ENCODE measurements around the gene EDARADD. TPM values are rescaled to one million over a fixed set of nuclear protein-coding genes. Genes with fewer than 3 reads are reported as not detected.

Gene EDARADD
- total and polyA plus RNA-seq, 2 of the 8 experiments (the other 6 are each of a cell fraction or from before 2014, with no cell fraction given) = 3.4 to 6.1 TPM

DNA sequence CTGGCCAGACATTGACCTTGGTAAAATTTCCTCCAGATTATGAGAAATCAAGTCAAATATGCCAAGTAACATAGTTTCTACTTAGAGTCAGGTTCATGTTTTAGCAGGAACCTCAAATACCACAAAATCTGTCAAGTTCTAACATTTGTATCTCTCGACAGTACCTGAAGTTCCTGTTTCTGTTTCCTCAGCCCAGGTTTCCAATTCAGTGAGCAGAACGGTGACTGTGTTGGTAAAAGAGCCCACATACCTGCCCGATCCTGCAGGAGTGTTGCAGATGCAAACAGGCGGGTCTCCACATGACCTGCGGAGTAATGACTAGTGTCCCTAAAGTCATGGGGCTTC, 71.8 kb downstream of the EDARADD start:
- no peak overlapping the region for H3K23ac ChIP-seq (ENCODE audit: insufficient read length)
- ChIA-PET CTCF (ENCODE audit: partially characterized antibody) (interaction anchor here (1.2 to 3.7 kb wide), 5 partner anchors 11 to 60 kb away, joined by 3 to 20 read pairs (median 6); no protein-coding TSS in a partner anchor), POLR2A (ENCODE audit: partially characterized antibody) (no interaction called here)
- H3K4ac ChIP-seq (replicated peaks; ENCODE audit: insufficient read length, low read depth, low read length) = no peak overlapping the region
- TF ChIP-seq BCL11A (IDR thresholded peaks at IDR 0.05; ENCODE audit: low read depth in 2 of 2, low read length in 2 of 2) = no peak
- TF ChIP-seq RAD21 (IDR thresholded peaks at IDR 0.05 in 1 of 2, conservative IDR thresholded peaks at IDR 0.05 in 1 of 2; ENCODE audit: low read depth in 2 of 2, low read length in 2 of 2) = no peak
- TF ChIP-seq CBX8 (IDR thresholded peaks at IDR 0.05; ENCODE audit: borderline replicate concordance, low read depth, low read length) = no peak
- no peak for TF ChIP-seq MAFK (IDR thresholded peaks at IDR 0.05; ENCODE audit: low read depth, low read length)
- TF ChIP-seq FOSL1 (IDR thresholded peaks at IDR 0.05; ENCODE audit: insufficient read depth, low read depth, low read length) = no peak
- no peak for TF ChIP-seq YY1 (IDR thresholded peaks at IDR 0.05; ENCODE audit: low read depth, low read length)
- WGBS, 2 experiments (ENCODE audit: extremely low coverage in 1 of 2, insufficient coverage in 1 of 2, insufficient read length in 1 of 2, insufficient replicate concordance in 2 of 2, low coverage in 1 of 2, low lambda C conversion rate in 2 of 2, missing lambda C conversion rate in 1 of 2) = 90% methylated on average over 5 of the region's 5 CpGs; no CpG with 5 or more reads in 1 of the 2 experiments
- no peak overlapping the region for H2BK5ac ChIP-seq (ENCODE audit: low read depth, low read length)
- FAIRE-seq (no peak), DNase-seq (ENCODE audit: low read depth in 1 of 2, low spot score in 2 of 2) (no peak)
- H3K9ac ChIP-seq (replicated peaks in 1 of 4; ENCODE audit: extremely low read depth in 1 of 4, low read depth in 3 of 4, low read length in 3 of 4) = no peak overlapping the region
- H4K91ac ChIP-seq (replicated peaks; ENCODE audit: insufficient read length, low read length) = no peak overlapping the region
- H2BK20ac ChIP-seq (ENCODE audit: low read length) = no peak overlapping the region
- H2BK15ac ChIP-seq (ENCODE audit: low read length) = no peak overlapping the region
- no peak overlapping the region for H2BK12ac ChIP-seq (ENCODE audit: low read depth, low read length)
- H2BK120ac ChIP-seq (replicated peaks; ENCODE audit: low read depth, low read length) = no peak overlapping the region
- H3K4me2 ChIP-seq (ENCODE audit: insufficient read depth in 1 of 2, low read depth in 2 of 2, low read length in 2 of 2) = no peak overlapping the region
- H4K20me1 ChIP-seq (replicated peaks in 1 of 2; ENCODE audit: control insufficient read depth in 1 of 2, insufficient read depth in 2 of 2, low read length in 2 of 2) = no peaks in the 10 kb centered on the region
- H4K5ac ChIP-seq (ENCODE audit: insufficient read length, low read depth, low read length) = no peak overlapping the region
- H3K4me1 ChIP-seq (replicated peaks in 1 of 4; ENCODE audit: control insufficient read depth in 3 of 4, insufficient read depth in 4 of 4, low read length in 3 of 4) = peaks cover 0 to 6% (median 1%) of the 10 kb centered on the region in 4 experiments; a peak in 3 of 7 replicates
- H4K8ac ChIP-seq (ENCODE audit: extremely low read depth, insufficient read depth, low read length) = no peak overlapping the region
- H3K27me3 ChIP-seq (replicated peaks in 1 of 4; ENCODE audit: control insufficient read depth in 3 of 4, extremely low read depth in 1 of 4, insufficient read depth in 3 of 4, low read length in 3 of 4) = no peaks in the 10 kb centered on the region
- H3K36me3 ChIP-seq (ENCODE audit: control insufficient read depth in 2 of 4, insufficient read depth in 4 of 4, low read length in 3 of 4) = no peaks in the 10 kb centered on the region
- H3K27ac ChIP-seq (ENCODE audit: low read depth, low read length) = no peak overlapping the region
- H2AK5ac ChIP-seq (ENCODE audit: low read depth, low read length) = no peak overlapping the region
- no peak overlapping the region for H3K18ac ChIP-seq (ENCODE audit: extremely low read depth, low read length)
- no peak overlapping the region for H3K56ac ChIP-seq (replicated peaks; ENCODE audit: insufficient read length, low read depth, low read length)
- H2AFZ ChIP-seq (ENCODE audit: low read length) = no peak overlapping the region
- H3K4me3 ChIP-seq (ENCODE audit: extremely low read depth in 1 of 4, insufficient read depth in 2 of 4, low read depth in 3 of 4, low read length in 4 of 4) = no peak overlapping the region
- no peaks in the 10 kb centered on the region; the same call in 1 of the 2 replicates for H3K79me1 ChIP-seq (ENCODE audit: low read depth, low read length)
- no peak overlapping the region for H3K14ac ChIP-seq (ENCODE audit: insufficient read length)
- H3K9me3 ChIP-seq (ENCODE audit: insufficient read depth in 2 of 2, low read depth in 1 of 2, low read length in 1 of 2) = no peaks in the 10 kb centered on the region
- H3K79me2 ChIP-seq (ENCODE audit: control insufficient read depth in 1 of 2, insufficient read depth in 2 of 2, low read length in 2 of 2) = no peaks in the 10 kb centered on the region
- no peaks in the 10 kb centered on the region; the same call in 1 of the 2 replicates for H3K23me2 ChIP-seq (ENCODE audit: low read depth, low read length)
